Fibroblast of mammary gland (primary cell): Measurements from ENCODE around the gene CYBC1.

Source experiments
- DNase-seq: peaks from one replicate; pipeline ENCODE4 v3.0.0-alpha.2; 2010; ENCODE audit warnings: low read depth
- H3K4me3 ChIP-seq: 2 replicates; pipeline ENCODE4 v1.5.1; 2011; ENCODE audit warnings: low read depth, mild to moderate bottlenecking, low read length, moderate library complexity; ENCODE audit not compliant: control insufficient read depth
- CTCF ChIP-seq: conservative IDR thresholded peaks from 2 replicates; pipeline ENCODE4 v1.5.1; 2011; ENCODE audit warnings: low read depth, low read length, inconsistent platforms; ENCODE audit not compliant: control insufficient read depth, insufficient read depth

Gene CYBC1

GRCh38 chr17:82419540-82419939, 31.0 kb downstream of the CYBC1 start:
- no peak for DNase-seq
- no peak for TF ChIP-seq CTCF
- H3K4me3 ChIP-seq, result no peak overlapping the region

GRCh38 chr17:82418001-82418986, 32.3 kb downstream of the CYBC1 start, which contains the start of the genes HEXD and OGFOD3:
Gene HEXD (plus strand): TSS chr17:82418347. CDS start chr17:82419800, 1,453 bp downstream.
Gene OGFOD3 (minus strand): TSS chr17:82418586. CDS start chr17:82418485, 101 bp downstream.
- no peak for TF ChIP-seq CTCF
- H3K4me3 ChIP-seq, result peak within 1 kb of the TSS; percentile 72
- peak; percentile 68 for DNase-seq

DNA sequence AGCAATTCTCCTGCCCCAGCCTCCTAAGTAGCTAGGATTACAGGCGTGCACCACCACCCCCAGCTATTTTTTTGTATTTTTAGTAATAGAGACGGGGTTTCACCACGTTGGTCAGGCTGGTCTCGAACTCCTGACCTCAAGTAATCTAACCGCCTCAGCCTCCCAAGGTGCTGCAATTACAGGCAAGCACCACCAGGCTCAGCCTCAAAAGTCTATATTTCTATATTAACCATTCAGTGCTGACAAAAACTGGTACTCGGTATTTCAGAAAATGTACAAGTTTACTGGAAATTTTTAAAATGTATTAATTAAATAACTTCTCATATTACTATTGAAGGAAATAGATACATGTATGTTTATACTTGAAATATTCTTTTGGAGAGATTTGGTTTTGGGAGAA, 33.8 kb downstream of the CYBC1 start:
- TF ChIP-seq CTCF, result peak; percentile 11
- DNase-seq, result no peak
- H3K4me3 ChIP-seq, result no peak overlapping the region

DNA sequence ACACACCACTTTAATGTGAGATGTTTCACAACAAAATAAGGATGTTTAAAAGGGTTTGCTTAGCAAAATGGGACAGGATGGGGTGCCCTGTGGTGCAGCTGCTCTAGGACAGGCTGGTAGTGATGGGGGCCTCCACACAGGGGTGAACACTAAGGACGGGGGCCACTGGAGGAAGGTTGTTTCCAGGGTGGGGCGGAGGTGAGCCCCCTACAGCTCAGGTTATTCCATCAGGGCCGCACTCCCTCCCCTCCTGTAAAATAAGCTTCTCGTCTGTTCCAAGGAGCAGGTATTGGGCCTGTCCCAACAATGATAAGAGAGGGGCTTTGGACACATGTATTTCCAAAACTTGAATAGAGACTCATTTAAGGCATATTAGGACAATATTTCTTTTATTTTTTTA, 34.3 kb downstream of the CYBC1 start:
- no peak for DNase-seq
- TF ChIP-seq CTCF, result no peak

GRCh38 chr17:82415786-82416185, 34.8 kb downstream of the CYBC1 start:
- DNase-seq, result no peak
- H3K4me3 ChIP-seq, result no peak overlapping the region
- no peak for TF ChIP-seq CTCF

More for the DNA sequence above, 34.3 kb downstream of the CYBC1 start:
- no peak overlapping the region for H3K4me3 ChIP-seq

- H3K4me3 ChIP-seq, result no peak overlapping the region
- DNase-seq, result no peak
- no peak for TF ChIP-seq CTCF
These were observed 35.2 kb downstream of the CYBC1 start for GRCh38 chr17:82415336-82415735.
